ENCODE measurements around the gene AZI2.

AZI2 gene

GRCh38 chr3:28348629-28349468 is at the start of gene AZI2, which contains the start of gene ZCWPW2:
Gene AZI2, minus strand, starts transcription at chr3:28348824. Its CDS starts 8,207 bp downstream, at chr3:28340617.
Gene ZCWPW2, plus strand, starts transcription at chr3:28348721. Its CDS starts 64,348 bp downstream, at chr3:28413069.
- peak; percentile 88 for DNase-seq

- no peak for DNase-seq
Observed at GRCh38 chr3:28388978-28389377, 40.4 kb upstream of the AZI2 start.

- no peak for DNase-seq
Observed at GRCh38 chr3:28386049-28386448, 37.4 kb upstream of the AZI2 start.

- DNase-seq = no peak
Observed at GRCh38 chr3:28376424-28376823, 27.8 kb upstream of the AZI2 start.

GRCh38 chr3:28349469-28350000 is 911 bp upstream of the AZI2 start:
- DNase-seq = no peak

GRCh38 chr3:28348265-28348628 is 377 bp downstream of the AZI2 start:
- DNase-seq = no peak

GRCh38 chr3:28347374-28348264 is 1.0 kb downstream of the AZI2 start:
- DNase-seq = no peak

- DNase-seq = no peak
Observed at GRCh38 chr3:28345690-28346089, 2.9 kb downstream of the AZI2 start.

- DNase-seq = no peak
Observed at GRCh38 chr3:28343144-28343543, 5.5 kb downstream of the AZI2 start.

- no peak for DNase-seq
Observed at GRCh38 chr3:28337230-28337629, 11.4 kb downstream of the AZI2 start.

- no peak for DNase-seq
Observed at GRCh38 chr3:28335246-28335645, 13.4 kb downstream of the AZI2 start.

GRCh38 chr3:28334552-28334951 is 14.1 kb downstream of the AZI2 start:
- DNase-seq = no peak

GRCh38 chr3:28328188-28329151 is 20.2 kb downstream of the AZI2 start:
- DNase-seq = no peak

- DNase-seq = peak; percentile 33
Observed at GRCh38 chr3:28326458-28326926, 22.1 kb downstream of the AZI2 start.

GRCh38 chr3:28322464-28322863 is 26.2 kb downstream of the AZI2 start:
- no peak for DNase-seq

GRCh38 chr3:28320981-28321380 is 27.6 kb downstream of the AZI2 start:
- DNase-seq = no peak

GRCh38 chr3:28317438-28318022 is 31.1 kb downstream of the AZI2 start:
- DNase-seq = peak; percentile 33

- no peak for DNase-seq
Observed at GRCh38 chr3:28316226-28316625, 32.4 kb downstream of the AZI2 start.

- DNase-seq = no peak
Observed at GRCh38 chr3:28315711-28316110, 32.9 kb downstream of the AZI2 start.

GRCh38 chr3:28308196-28308595 is 40.4 kb downstream of the AZI2 start:
- no peak for DNase-seq

- no peak for DNase-seq
Observed at GRCh38 chr3:28301688-28302087, 46.9 kb downstream of the AZI2 start.
